Gastrocnemius medialis (tissue), 4 donors: Measurements from ENCODE around the gene SRGAP3. TPM values are rescaled to one million over a fixed set of nuclear protein-coding genes. Genes with fewer than 3 reads are reported as not detected.

Experiments
- ATAC-seq, 2 donors: fragments of 150-250 bp; one replicate each; pipeline ENCODE4 v1.9.1; 2016
- DNase-seq, 2 donors: peaks; one replicate each; pipeline ENCODE4 v3.0.0-alpha.2; 2019
- H3K27ac ChIP-seq, 4 donors: fragments of 200-600 bp; sonication (generic); 1 replicate in 1 of 4; 2 replicates in 3 of 4; pipeline ENCODE4 v1.5.1; 2016 to 2018; ENCODE audit warnings: mild to moderate bottlenecking in 2 of 4, moderate library complexity in 1 of 4
- H3K27me3 ChIP-seq, 3 donors: fragments of 200-600 bp; sonication (generic) in 2 of 3; 1 replicate in 1 of 3; 2 replicates in 2 of 3; pipeline versions ENCODE4 v1.5.1 to v1.6.0; 2016 to 2019; ENCODE audit warnings: mild to moderate bottlenecking in 1 of 3, moderate library complexity in 1 of 3
- H3K36me3 ChIP-seq, 2 donors: fragments of 200-600 bp; sonication (generic) in 1 of 2; one replicate each; pipeline ENCODE4 v1.5.1; 2017 to 2018
- H3K4me1 ChIP-seq, 2 donors: fragments of 200-600 bp; sonication (generic) in 1 of 2; one replicate each; pipeline ENCODE4 v1.5.1; 2016 to 2017; ENCODE audit warnings: mild to moderate bottlenecking in 2 of 2
- H3K4me3 ChIP-seq, 4 donors: fragments of 200-600 bp; sonication (generic) in 3 of 4; 1 replicate in 1 of 4; 2 replicates in 3 of 4; pipeline ENCODE4 v1.5.1; 2016 to 2019; ENCODE audit warnings: mild to moderate bottlenecking in 2 of 4
- H3K9me3 ChIP-seq, 3 donors: fragments of 200-600 bp; sonication (generic) in 2 of 3; 1 replicate in 1 of 3; 2 replicates in 2 of 3; pipeline ENCODE4 v1.5.1; 2016 to 2019
- POLR2A ChIP-seq, 2 donors: fragments of 450-650 bp; IDR thresholded peaks; one replicate each; pipeline ENCODE4 v1.6.1; 2017; ENCODE audit warnings: antibody characterized with exemption in 2 of 2, mild to moderate bottlenecking in 2 of 2, moderate library complexity in 2 of 2
- in situ Hi-C, 4 donors: fragments of 200-750 bp; cut with MboI; loops; one replicate each; pipeline versions ENCODE4 v1.15.0 to v1.8.0; 2017; ENCODE audit warnings: low sequenced_read_pairs in 4 of 4
- intact Hi-C: fragments of 100-400 bp; cut with DNase I; formaldehyde crosslinking; loops from one replicate; pipeline ENCODE4 v1.15.1; 2023; ENCODE audit warnings: low total_unique reads
- total RNA-seq, 4 donors: library from RNA; depleted of rRNA; stranded (reverse); fragments of >200 nt; gene quantifications; one replicate each; pipeline versions ENCODE4 v1.1.0 to v1.2.3, GENCODE V29; 2016
- TF ChIP-seq, protein P1 (sequence below), 5 experiments: fragments of 450-650 bp in 3 of 5; fragments of 200-600 bp in 2 of 5; sonication (generic) in 2 of 5; IDR thresholded peaks in 4 of 5; conservative IDR thresholded peaks in 1 of 5; 1 replicate in 4 of 5; 2 replicates in 1 of 5; pipeline ENCODE4 v1.5.1; 2016 to 2019; ENCODE audit warnings: antibody characterized with exemption in 5 of 5, mild to moderate bottlenecking in 3 of 5, moderate library complexity in 3 of 5

Gene SRGAP3
- total RNA-seq, 4 donors from 2014 or later: 1.3 to 2.3 (median 1.8) TPM

- no peak overlapping the region for H3K4me3 ChIP-seq
- DNase-seq (no peak), ATAC-seq (no peak)
- peaks cover 22 to 27% of the 10 kb centered on the region in 2 donors for H3K4me1 ChIP-seq
- no peak for TF ChIP-seq POLR2A (IDR thresholded peaks at IDR 0.05)
- TF ChIP-seq, protein P1, sequence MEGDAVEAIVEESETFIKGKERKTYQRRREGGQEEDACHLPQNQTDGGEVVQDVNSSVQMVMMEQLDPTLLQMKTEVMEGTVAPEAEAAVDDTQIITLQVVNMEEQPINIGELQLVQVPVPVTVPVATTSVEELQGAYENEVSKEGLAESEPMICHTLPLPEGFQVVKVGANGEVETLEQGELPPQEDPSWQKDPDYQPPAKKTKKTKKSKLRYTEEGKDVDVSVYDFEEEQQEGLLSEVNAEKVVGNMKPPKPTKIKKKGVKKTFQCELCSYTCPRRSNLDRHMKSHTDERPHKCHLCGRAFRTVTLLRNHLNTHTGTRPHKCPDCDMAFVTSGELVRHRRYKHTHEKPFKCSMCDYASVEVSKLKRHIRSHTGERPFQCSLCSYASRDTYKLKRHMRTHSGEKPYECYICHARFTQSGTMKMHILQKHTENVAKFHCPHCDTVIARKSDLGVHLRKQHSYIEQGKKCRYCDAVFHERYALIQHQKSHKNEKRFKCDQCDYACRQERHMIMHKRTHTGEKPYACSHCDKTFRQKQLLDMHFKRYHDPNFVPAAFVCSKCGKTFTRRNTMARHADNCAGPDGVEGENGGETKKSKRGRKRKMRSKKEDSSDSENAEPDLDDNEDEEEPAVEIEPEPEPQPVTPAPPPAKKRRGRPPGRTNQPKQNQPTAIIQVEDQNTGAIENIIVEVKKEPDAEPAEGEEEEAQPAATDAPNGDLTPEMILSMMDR (IDR thresholded peaks at IDR 0.05 in 4 of 5, conservative IDR thresholded peaks at IDR 0.05 in 1 of 5): no peak
- no peaks in the 10 kb centered on the region for H3K9me3 ChIP-seq
- no peak overlapping the region for H3K27ac ChIP-seq
- in situ Hi-C loops: no loop called here
- H3K36me3 ChIP-seq: no peaks in the 10 kb centered on the region
- intact Hi-C loops: no loop called here
- H3K27me3 ChIP-seq: no peaks in the 10 kb centered on the region
Measured at GRCh38 chr3:9139366-9139765, 110.1 kb downstream of the SRGAP3 start.

GRCh38 chr3:9137676-9138075 lies 111.8 kb downstream of the SRGAP3 start:
- intact Hi-C loops (no loop called here), in situ Hi-C loops (no loop called here)
- Histone ChIP-seq H3K4me1 (peaks cover 18 to 22% of the 10 kb centered on the region in 2 donors), H3K4me3 (no peak overlapping the region), H3K27ac (no peak overlapping the region), H3K36me3 (no peaks in the 10 kb centered on the region), H3K27me3 (no peaks in the 10 kb centered on the region), H3K9me3 (no peaks in the 10 kb centered on the region)
- TF ChIP-seq, protein P1 (IDR thresholded peaks at IDR 0.05 in 4 of 5, conservative IDR thresholded peaks at IDR 0.05 in 1 of 5): no peak
- no peak for TF ChIP-seq POLR2A (IDR thresholded peaks at IDR 0.05)
- DNase-seq (no peak), ATAC-seq (no peak)

GRCh38 chr3:9136746-9137465 lies 112.5 kb downstream of the SRGAP3 start:
- no peak for DNase-seq
- in situ Hi-C loops: no loop called here

DNA sequence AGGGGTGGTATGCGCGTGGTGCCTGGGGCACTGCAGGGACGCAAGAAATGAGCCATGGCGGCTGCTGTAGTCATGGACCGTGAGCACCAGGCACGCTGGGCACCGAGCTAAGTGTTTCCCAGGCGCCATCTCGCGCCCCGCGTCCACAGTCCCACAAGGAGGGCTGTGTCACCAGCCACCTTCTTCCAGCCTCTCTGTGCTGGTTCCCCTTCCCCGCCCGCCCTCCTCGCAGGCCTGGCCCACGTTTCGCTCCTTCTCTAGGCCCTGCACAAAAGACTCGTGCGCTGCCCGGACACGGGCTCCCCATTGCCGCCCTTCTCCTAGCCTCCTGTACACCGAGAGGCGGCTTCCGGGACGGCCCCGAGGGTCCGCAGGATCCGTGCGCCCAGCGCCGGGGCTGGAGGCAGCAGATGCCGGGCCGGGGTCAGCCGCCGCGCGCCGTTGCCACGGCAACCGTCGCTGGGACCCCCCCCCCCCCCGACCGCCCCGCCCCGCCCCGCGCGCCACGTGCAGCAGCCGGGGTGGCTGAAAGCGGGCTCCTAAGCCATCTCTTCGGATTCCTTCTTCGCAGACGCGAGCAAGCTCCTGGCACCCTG lies 113.4 kb downstream of the SRGAP3 start:
- peak; percentile 53 to 60 for ATAC-seq
- intact Hi-C loops: no loop called here

More at GRCh38 chr3:9136746-9137465, 112.5 kb downstream of the SRGAP3 start:
- Histone ChIP-seq H3K4me1 (peaks cover 11 to 15% of the 10 kb centered on the region in 2 donors), H3K36me3 (no peaks in the 10 kb centered on the region), H3K4me3 (peak overlapping the region; percentile 34 to 55 (median 48)), H3K27me3 (no peaks in the 10 kb centered on the region), H3K9me3 (no peaks in the 10 kb centered on the region), H3K27ac (no peak overlapping the region)
- intact Hi-C loops: no loop called here
- no peak for ATAC-seq
- no peak for TF ChIP-seq POLR2A (IDR thresholded peaks at IDR 0.05)
- TF ChIP-seq, protein P1 (IDR thresholded peaks at IDR 0.05 in 4 of 5, conservative IDR thresholded peaks at IDR 0.05 in 1 of 5): no peak

More for the DNA sequence above, 113.4 kb downstream of the SRGAP3 start:
- no peak for DNase-seq
- in situ Hi-C loops: no loop called here
- no peak for TF ChIP-seq POLR2A (IDR thresholded peaks at IDR 0.05)
- TF ChIP-seq, protein P1 (IDR thresholded peaks at IDR 0.05 in 4 of 5, conservative IDR thresholded peaks at IDR 0.05 in 1 of 5): no peak
- peak overlapping the region; percentile 43 to 55 (median 52) for H3K4me3 ChIP-seq
- H3K4me1 ChIP-seq: peaks cover 2 to 8% of the 10 kb centered on the region in 2 donors
- no peaks in the 10 kb centered on the region for H3K27me3 ChIP-seq
- H3K36me3 ChIP-seq: no peaks in the 10 kb centered on the region
- peak overlapping the region in 1 of 4 donors; percentile 37 for H3K27ac ChIP-seq
- H3K9me3 ChIP-seq: no peaks in the 10 kb centered on the region
